Fibroblast of mammary gland (primary cell): ENCODE measurements around the gene CLCN1.
"Not testable (repeated sequence)": the region's sequence is repeated elsewhere in the genome, so short reads cannot be mapped to it uniquely, and the experiment has no call there.

Source experiments
- DNase-seq: peaks from one replicate; pipeline ENCODE4 v3.0.0-alpha.2; 2010; ENCODE audit warnings: low read depth
- H3K4me3 ChIP-seq: 2 replicates; pipeline ENCODE4 v1.5.1; 2011; ENCODE audit warnings: low read depth, mild to moderate bottlenecking, low read length, moderate library complexity; ENCODE audit not compliant: control insufficient read depth
- TF ChIP-seq, protein P1 (sequence below): conservative IDR thresholded peaks from 2 replicates; pipeline ENCODE4 v1.5.1; 2011; ENCODE audit warnings: low read depth, low read length, inconsistent platforms; ENCODE audit not compliant: control insufficient read depth, insufficient read depth

Gene CLCN1

DNA sequence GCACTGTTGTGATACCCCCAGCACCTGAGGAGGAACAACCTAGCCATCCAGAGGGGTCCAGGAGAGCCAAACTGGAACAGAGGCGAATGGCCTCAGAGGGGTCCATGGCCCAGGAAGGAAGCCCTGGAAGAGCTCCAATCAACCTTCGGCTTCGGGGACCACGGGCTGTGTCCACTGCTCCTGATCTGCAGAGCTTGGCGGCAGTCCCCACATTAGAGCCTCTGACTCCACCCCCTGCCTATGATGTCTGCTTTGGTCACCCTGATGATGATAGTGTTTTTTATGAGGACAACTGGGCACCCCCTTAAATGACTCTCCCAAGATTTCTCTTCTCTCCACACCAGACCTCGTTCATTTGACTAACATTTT, 29.4 kb upstream of the CLCN1 start:
- TF ChIP-seq, protein P1, sequence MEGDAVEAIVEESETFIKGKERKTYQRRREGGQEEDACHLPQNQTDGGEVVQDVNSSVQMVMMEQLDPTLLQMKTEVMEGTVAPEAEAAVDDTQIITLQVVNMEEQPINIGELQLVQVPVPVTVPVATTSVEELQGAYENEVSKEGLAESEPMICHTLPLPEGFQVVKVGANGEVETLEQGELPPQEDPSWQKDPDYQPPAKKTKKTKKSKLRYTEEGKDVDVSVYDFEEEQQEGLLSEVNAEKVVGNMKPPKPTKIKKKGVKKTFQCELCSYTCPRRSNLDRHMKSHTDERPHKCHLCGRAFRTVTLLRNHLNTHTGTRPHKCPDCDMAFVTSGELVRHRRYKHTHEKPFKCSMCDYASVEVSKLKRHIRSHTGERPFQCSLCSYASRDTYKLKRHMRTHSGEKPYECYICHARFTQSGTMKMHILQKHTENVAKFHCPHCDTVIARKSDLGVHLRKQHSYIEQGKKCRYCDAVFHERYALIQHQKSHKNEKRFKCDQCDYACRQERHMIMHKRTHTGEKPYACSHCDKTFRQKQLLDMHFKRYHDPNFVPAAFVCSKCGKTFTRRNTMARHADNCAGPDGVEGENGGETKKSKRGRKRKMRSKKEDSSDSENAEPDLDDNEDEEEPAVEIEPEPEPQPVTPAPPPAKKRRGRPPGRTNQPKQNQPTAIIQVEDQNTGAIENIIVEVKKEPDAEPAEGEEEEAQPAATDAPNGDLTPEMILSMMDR = no peak
- no peak for DNase-seq
- H3K4me3 ChIP-seq = no peak overlapping the region

DNA sequence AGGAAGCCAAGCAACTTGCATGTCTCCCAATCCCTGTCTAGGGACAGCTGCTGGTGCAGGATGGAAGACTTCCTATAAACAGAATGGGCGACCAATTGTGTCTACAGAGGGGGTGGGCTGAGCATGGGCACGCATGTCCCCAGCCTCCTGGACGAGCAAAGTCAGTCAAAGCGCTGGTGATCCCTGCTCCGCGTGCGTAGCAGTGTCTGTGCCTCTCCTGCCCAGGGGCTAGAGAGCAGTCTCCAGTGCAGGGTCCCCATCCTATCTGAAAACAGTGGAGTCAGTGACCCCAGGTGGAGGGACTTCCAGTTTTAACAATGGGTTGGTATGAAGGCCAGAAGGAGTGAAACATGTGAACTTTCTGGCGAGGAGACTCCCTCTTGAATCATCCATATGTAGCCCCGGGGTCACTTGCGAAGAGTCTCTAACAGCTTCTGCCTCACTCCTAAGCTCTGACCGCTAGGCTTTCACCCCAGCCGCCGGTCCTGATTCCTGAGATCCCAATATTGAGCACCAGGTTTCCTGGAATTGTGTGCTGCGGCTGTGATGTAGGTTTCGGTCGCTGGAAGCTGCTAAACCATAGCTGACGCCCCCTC, 28.5 kb upstream of the CLCN1 start:
- H3K4me3 ChIP-seq = no peak overlapping the region
- DNase-seq = no peak
- TF ChIP-seq, protein P1 = no peak

DNA sequence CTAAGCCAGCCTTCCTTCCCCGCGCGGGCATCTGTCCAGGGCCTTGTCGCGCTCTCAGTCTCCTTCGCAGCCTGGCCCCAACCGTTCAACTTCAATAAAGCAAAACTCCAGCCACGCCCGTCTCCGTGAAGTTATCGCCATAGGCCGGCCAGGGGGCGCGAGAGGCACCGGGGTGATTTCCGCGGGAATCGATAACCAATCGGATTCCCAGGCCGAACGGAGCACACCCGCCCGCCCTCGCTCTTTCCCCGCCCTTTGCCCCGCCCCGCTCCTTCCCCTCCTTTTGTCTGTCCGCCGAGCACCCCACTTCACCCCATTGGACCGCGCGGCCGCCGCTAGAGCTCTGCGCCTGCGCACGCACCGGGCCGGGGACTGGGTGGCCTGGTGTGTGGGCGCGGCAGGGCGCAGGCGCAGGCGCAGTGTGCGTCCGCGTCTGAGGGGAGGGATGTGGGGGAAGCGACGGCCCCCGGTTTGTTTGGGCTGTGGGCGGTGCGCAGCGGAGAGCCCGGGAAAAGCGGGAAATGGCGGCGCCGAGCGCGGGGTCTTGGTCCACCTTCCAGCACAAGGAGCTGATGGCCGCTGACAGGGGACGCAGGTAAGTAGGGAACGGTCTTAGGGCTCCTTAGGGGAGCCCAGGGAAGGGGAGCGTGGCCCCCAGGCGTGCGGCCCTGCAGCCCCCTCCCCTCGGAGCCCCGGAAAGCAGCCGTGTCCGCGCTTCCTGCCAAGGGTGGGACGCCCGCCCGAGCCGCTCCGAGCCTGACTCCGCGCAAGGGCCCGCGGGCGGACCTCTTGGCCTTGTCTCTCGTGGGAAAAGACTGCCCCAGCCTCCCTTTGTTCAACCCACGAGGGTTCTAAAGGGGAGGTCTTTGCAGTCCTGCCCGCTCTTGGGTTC, 27.7 kb upstream of the CLCN1 start, which contains the start of gene CASP2:
Gene CASP2, plus strand, starts transcription at position 417 of the 892 bp plus-strand sequence. Its CDS starts 105 bp downstream, at position 522.
- TF ChIP-seq, protein P1 = peak; percentile 17
- peak; percentile 94 for DNase-seq
- peak within 1 kb of the TSS; percentile 90 for H3K4me3 ChIP-seq

DNA sequence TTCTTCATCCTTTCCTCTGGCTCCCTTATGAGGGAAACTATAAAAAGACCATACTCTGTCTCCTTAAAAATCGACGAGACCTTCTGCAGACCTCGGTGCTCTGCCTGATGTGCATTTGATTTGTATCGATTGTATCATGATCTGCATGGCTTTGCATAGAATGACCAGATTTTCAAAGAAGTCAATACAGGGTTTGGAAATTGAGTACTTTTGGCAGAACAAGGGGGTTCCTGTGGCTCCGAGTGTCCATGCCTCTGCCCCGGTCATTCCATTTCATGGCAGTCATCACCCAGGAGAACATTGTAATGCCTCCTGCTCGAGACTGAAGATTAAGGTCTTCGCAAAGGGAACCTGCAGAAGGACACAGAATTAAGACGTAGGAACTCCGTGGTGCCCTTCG, 27.1 kb upstream of the CLCN1 start:
- TF ChIP-seq, protein P1 = no peak
- DNase-seq = peak; percentile 28
- peak overlapping the region; percentile 90 for H3K4me3 ChIP-seq

DNA sequence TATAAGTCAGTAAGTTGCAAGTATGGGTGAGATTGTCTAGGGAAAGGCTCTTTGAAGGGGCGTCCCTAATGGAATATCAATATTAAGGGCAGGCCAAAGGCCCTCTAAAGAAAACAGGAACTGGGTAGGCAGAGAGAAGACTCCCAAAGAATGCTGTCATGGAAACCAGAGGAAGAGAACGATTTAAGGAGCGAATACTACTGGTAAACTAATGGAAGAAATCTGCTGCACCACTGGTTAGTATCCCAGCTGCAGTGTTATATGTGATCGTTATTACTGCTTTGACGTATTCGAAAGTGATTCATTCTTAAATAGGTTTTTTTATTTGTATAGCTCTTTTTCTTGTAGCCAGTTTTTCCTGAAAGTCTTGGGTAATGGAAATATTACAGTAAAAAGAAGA, 26.5 kb upstream of the CLCN1 start:
- peak; percentile 52 for DNase-seq
- TF ChIP-seq, protein P1 = no peak
- H3K4me3 ChIP-seq = peak overlapping the region; percentile 90

DNA sequence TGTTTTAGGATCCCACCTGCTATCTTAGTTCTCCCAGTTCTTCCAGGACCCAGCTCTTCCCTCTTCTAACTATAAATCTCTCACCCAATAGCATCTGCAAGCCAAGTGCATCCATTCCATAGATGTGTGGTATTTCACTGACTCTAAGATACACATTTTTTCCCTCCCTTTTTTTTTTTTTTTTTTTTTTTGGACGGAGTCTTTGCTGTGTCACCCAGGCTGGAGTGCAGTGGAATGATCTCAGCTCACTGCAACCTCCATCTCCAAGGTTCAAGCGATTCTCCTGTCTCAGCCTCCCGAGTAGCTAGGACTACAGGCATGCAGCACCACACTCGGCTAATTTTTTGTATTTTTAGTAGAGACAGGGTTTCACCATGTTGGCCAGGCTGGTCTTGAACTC, 26.0 kb upstream of the CLCN1 start:
- not testable (repeated sequence) for DNase-seq
- H3K4me3 ChIP-seq = peak overlapping the region; percentile 90

DNA sequence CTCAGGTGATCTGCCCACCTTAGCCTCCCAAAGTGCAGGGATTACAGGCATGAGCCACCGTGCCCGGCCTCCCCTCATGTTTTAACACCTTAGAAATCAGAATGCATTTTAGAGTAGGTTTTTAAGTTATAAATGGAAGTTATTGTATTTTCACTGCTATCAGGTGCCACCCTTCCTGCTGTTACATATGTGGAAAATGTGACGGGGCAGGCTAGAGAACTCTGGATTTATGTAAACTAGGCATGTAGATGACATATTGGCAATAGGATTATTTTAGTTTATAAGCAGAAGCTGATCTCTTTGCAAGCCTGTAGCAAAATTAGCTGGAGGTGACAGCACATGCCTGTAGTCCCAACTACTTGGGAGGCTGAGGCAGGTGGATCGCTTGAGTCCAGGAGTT, 25.6 kb upstream of the CLCN1 start:
- TF ChIP-seq, protein P1 = no peak
- DNase-seq = no peak
- no peak overlapping the region for H3K4me3 ChIP-seq
